ENCODE results near the gene CHTOP. TPM values are rescaled to one million over a fixed set of nuclear protein-coding genes. Genes with fewer than 3 reads are reported as not detected.
"Not testable (repeated sequence)": the region's sequence is repeated elsewhere in the genome, so short reads cannot be mapped to it uniquely, and the experiment has no call there.

The CHTOP gene
- total RNA-seq, 1 donor from 2014 or later = 44.0 TPM

DNA sequence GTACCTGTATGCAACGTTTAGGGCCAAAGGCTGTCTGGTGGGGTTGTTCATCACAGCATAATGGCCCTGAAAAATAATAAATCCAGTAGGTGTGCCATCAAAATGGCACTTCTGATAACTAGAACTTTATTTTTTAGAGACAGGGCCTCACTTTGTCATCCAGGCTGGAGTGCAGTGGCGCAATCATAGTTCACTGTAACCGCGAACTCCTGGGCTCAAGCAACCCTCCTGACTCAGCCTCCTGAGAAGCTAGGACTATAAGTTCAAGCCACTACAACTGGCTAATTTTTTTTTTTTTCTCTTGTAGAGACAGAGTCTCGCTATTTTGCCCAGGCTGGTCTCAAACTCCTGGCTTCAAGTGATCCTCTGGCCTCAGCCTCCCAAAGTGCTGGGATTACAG, 29.3 kb downstream of the CHTOP start:
- ATAC-seq = no peak

DNA sequence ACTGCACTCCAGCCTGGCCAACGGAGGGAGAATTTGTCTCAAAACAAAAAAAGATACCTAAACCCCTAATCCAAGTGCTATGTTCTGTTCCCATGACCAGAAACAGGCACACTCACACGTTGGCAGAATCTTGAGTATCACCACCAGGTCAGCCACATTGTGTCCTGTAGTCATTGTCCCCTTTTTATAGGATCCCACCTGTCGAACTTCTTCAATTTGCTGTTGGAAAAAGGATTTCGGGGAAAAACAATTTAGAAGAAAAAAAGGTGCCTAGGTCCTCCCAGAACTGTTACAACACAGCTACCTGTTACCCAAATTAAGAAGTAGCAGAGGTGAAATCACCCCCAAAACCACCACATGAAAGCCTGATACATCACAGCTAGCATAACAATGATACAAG, 33.6 kb downstream of the CHTOP start:
- ATAC-seq = no peak

DNA sequence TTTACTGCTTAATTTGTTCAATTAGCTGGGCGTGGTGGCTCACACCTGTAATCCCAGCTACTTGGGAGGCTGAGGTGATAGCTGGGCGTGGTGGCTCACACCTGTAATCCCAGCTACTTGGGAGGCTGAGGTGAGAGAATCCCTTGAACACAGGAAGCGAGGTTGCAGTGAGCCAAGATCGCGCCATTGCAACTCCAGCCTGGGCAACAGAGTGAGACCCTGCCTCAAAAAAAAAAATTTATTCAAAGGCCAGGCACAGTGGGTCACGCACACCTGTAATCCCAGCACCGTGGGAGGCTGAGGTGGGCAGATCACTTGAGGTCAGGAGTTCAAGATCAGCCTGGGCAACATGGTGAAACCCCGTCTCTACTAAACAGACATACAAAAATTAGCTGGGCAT, 34.8 kb downstream of the CHTOP start:
- not testable (repeated sequence) for ATAC-seq

DNA sequence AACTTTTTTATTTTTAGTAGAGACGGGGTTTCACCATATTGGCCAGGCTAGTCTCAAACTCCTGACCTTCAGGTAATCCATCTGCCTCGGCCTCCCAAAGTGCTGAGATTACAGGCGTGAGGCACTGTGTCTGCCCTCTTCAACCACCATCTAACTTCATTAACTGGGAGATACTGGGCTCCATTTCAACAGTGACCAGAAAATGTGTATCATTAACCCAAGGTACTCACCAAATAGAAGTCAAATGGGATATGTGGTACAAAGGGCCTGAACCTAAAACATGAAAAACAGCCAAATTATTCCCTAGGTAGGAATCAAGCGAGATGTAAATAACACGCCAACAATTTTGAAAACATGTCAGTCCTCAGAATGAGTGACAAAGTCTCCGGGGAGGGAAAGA, 35.7 kb downstream of the CHTOP start:
- no peak for ATAC-seq

DNA sequence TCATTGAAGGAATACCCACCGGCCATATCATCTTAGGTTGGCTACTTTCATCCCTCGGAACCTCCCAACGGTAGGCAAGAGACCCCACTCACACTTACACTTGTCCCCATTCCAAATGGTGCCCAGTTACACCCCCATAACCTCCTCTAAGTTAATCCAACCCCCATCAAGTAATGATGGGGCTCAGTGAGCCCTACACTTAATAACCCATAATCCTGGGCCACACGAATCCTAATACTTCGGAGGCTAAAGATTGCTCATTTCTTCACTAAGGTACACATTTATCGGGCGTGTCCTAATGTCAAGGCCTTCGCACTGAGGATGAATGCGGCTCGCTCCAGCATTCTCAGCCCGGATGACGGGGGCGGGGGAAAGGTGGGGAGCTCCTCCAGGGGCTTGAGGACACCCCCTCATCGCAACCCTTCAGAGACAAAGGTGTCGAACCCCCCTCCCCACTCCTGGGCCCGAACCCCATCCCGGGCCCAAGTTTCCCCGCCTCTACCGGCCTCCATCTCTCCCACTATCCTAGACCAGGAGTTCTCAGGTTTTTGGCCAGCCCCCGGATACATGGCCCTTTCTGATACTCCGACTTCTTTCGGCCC, 36.5 kb downstream of the CHTOP start:
- ATAC-seq = peak; percentile 15

DNA sequence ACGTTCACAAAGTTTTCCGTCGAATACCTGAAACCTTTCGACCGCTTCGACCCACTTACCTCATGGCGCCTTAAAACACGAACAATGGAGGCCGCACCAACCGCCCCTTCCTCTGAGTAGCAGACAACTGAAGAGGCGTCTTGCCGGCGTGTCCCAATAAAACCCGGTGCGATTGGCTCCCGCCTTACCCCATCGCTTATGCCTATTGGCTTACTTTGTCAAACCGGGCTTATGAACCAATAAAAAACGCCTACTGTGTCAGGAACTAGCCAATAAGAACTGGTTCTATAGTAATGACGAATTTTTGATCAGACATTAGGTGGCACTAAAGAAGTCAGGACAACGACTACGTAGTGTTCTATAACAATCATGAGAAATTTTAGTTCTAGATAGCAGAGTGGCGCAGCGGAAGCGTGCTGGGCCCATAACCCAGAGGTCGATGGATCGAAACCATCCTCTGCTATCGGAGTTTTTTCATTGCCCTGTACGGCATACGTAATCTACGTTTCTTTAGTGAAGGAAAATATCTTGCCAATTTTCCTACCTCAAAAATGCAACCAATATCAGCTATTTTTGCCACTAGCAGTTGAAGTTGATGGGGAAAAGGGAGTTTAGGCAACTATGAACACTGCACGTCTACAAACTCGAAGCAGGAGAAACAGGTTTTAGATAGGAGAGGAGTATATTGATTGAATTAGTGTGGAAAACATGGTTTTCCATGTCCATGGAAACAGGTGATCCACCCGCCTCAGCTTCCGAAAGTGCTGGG, 37.2 kb downstream of the CHTOP start, which contains the start of gene ILF2:
TSS of gene ILF2 (minus strand) at position 135 of the 769 bp plus-strand sequence. CDS start at position 64, 71 bp downstream.
- ATAC-seq = peak; percentile 97

DNA sequence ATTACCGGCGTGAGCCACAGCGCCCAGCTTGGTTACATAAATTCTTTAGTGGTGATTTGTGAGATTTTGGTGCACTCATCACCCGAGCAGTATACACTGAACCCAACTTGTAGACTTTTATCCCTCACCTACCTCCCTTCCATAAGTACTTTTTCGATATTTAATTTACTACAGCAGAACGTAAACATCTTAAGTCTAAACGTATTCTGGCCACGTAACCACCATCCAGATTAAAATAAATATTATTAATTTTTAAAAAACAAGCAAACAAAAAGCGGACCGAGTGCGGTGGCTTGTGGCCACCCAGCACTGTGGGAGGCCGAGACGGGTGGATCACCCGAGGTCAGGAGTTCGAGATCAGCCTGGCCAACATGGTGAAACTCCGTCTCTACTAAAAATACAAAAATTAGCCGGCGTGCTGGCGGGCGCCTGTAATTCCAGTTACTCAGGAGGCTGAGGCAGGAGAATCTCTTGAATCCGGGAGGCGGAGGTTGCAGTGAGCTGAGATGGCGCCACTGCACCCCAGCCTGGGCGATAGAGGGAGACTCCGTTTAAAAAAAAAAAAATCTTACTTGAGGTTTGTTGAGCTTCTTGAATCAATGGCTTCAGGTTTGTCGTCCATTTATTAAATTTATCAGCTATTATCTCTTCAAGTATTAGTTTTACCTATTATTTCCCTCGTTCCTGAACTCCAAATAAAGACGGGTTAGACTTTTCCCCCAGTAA, 37.9 kb downstream of the CHTOP start:
- ATAC-seq = not testable (repeated sequence)

DNA sequence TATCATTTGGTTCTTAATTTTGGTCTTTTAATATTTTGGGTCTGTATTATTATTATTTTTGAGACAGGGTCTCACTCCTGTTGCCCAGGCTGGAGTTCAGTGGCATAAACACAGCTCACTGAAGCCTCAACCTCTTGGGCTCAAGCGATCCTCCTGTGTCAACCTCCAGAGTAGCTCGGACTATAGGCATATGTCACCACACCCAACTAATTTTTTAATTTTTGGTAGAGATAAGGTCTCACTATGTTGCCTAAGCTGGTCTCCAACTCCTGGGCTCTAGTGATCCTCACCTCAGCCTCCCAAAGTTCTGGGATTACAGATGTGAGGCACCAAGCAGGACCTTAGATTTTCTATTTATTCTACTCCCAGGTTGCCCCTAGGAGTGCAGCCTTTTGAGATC, 39.6 kb downstream of the CHTOP start:
- no peak for ATAC-seq

DNA sequence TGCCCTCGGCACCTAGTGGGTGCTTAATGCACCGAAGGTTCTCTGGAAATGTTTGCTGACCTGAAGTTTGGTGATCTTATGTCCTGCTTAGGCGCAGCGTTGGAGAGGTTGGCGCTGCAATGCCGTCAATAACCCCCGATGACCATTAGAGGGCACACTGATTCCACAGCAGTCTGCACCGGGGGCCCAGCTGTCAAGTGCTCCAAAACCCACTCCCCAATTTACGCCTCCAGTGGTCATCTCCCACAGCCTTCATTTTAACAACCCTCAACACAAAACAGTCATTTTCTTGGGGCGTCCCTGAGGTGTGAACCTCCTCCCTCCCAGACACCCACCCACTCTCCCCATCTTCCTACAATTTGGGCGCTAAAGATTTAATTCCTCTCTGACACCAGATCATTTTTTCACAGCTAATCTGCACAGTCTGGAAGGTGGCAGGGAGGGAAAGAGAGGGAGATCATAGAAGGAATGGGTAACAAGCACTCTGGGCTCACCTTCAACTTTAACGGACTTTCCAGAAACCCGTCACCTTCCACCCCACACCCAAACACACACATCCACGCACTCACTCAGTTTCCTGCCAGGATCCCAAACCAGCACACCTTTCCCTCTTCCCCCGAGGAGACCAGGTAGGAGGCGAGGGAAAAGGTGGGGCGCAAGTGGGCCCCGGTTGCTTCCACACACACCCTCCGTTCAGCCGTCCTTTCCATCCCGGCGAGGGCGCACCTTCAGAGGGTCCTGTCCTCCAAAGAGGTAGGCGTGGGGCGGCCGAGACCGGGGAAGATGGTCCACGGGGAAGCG, 44.1 kb downstream of the CHTOP start:
- peak; percentile 29 for ATAC-seq

DNA sequence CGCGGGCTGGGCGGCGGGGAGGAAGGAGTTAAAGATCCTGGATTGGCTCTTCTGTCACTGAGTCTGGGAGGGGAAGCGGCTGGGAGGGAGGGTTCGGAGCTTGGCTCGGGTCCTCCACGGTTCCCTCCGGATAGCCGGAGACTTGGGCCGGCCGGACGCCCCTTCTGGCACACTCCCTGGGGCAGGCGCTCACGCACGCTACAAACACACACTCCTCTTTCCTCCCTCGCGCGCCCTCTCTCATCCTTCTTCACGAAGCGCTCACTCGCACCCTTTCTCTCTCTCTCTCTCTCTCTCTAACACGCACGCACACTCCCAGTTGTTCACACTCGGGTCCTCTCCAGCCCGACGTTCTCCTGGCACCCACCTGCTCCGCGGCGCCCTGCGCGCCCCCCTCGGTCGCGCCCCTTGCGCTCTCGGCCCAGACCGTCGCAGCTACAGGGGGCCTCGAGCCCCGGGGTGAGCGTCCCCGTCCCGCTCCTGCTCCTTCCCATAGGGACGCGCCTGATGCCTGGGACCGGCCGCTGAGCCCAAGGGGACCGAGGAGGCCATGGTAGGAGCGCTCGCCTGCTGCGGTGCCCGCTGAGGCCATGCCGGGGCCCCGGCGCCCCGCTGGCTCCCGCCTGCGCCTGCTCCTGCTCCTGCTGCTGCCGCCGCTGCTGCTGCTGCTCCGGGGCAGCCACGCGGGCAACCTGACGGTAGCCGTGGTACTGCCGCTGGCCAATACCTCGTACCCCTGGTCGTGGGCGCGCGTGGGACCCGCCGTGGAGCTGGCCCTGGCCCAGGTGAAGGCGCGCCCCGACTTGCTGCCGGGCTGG, 44.9 kb downstream of the CHTOP start, which contains the start of gene NPR1:
TSS of gene NPR1 (plus strand) at position 170 of the 818 bp plus-strand sequence. CDS start at position 591, 421 bp downstream.
- ATAC-seq = peak; percentile 53

DNA sequence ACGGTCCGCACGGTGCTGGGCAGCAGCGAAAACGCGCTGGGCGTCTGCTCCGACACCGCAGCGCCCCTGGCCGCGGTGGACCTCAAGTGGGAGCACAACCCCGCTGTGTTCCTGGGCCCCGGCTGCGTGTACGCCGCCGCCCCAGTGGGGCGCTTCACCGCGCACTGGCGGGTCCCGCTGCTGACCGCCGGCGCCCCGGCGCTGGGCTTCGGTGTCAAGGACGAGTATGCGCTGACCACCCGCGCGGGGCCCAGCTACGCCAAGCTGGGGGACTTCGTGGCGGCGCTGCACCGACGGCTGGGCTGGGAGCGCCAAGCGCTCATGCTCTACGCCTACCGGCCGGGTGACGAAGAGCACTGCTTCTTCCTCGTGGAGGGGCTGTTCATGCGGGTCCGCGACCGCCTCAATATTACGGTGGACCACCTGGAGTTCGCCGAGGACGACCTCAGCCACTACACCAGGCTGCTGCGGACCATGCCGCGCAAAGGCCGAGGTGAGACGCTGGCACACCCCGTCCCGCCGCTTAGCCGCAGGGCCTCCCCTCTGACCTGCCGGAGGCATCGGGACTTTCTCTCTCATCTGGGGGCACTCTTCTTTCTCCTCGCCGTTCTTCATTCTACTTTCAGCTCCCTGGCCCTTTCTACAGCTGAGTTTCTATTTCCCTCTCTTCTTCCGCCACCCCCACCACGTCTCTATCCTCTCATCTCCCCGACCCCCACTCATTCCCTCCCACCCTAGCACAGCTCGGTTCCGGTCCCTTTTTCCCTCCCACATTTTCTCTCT, 45.7 kb downstream of the CHTOP start:
- peak; percentile 35 for ATAC-seq

DNA sequence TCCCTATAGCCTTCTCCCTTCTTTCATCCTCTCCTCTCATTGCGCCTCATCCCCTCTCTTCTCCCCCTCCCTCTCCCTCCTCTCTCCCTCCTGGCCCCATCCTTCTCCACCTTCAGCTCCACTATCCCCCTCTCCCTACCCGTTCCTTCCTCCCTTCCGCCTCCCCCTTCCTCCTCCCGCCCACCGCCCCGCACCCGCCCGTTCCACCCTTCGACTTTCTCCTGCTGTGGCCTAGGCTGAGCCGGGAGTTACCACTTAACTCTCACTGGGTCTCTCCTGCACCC, 46.2 kb downstream of the CHTOP start:
- no peak for ATAC-seq

DNA sequence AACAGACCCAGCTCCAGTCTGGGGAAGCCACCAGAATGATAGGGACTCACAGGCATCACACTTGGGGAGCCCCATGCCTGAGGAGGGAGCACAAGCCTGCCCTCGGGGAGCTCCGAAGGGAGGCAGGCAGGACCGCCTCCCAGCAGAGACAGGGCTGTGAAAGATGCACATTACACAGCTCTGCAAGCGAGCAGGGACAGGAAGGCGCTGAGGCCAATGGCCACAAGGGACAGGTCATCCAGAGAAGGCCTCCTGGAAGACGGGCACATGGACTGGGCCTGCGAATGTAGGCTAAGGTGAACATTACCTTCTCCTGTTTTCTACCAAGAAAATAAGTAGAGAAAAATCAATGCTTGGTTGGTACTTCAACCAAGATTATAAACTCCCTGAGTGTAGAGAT, 48.9 kb downstream of the CHTOP start:
- no peak for ATAC-seq

DNA sequence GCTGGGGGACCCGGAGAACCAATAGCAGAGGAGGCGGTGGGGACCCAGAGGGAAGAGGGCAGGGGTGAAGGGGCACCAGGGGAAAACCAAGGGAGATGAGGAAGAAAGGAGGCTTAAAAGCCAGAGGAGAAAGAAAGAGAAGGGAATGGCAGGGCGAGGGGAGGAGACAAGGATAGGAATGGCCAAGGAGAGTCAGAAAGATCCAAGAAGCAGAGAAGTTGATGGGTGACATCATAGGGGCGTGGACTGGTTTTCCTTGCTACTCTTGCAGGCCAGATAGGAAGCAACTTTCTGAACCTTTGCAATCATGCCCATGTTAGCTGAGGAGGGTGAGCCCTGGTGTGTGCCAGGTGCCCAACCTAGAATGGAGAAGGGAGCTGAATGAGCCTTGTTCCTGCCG, 50.0 kb downstream of the CHTOP start:
- ATAC-seq = peak; percentile 52

DNA sequence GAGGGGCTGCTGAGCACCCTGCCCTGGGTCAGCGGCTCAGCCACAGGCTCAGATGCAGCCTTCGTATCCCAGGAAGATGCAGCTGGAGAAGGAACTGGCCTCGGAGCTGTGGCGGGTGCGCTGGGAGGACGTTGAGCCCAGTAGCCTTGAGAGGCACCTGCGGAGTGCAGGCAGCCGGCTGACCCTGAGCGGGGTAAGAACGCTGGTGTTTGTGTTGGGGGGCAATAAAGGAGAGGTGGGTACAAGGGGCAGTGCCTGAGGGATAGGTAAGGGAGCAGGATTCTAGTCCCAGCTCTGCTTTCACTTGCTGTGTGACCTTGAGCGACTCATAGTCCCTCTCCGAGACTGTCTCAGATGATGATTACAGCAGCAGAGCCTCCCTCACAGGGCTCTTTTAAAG, 51.0 kb downstream of the CHTOP start:
- ATAC-seq = no peak

DNA sequence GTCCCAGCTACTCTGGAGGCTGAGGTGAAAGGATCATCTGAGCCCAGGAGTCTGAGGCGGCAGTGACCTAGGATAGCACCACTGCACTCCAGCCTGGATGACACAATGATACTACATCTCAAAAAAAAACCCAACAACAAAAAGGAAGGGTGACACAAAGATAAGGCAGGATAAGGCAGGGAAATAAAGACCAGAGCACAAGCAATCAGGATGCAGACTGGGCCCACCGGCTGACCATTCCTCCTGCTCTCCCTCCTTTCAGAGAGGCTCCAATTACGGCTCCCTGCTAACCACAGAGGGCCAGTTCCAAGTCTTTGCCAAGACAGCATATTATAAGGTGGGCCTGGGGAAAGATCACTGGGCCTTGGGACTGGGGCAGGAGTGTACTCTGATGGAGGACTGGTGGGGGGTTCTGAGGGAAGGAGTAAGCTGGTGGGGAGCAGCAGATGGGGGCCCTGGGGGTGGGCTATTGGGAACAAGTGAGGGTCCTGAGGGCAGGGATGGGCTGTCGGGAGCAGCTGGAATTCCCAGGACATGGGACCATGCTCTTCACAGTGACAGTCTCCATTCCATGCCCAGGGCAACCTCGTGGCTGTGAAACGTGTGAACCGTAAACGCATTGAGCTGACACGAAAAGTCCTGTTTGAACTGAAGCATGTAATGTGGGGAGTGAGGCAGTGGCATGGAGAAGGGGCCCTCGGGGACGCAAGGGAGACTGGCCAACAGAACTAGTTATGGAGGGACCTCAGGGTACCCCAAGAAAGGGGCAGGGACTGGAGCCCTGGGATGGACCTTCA, 51.9 kb downstream of the CHTOP start:
- no peak for ATAC-seq

DNA sequence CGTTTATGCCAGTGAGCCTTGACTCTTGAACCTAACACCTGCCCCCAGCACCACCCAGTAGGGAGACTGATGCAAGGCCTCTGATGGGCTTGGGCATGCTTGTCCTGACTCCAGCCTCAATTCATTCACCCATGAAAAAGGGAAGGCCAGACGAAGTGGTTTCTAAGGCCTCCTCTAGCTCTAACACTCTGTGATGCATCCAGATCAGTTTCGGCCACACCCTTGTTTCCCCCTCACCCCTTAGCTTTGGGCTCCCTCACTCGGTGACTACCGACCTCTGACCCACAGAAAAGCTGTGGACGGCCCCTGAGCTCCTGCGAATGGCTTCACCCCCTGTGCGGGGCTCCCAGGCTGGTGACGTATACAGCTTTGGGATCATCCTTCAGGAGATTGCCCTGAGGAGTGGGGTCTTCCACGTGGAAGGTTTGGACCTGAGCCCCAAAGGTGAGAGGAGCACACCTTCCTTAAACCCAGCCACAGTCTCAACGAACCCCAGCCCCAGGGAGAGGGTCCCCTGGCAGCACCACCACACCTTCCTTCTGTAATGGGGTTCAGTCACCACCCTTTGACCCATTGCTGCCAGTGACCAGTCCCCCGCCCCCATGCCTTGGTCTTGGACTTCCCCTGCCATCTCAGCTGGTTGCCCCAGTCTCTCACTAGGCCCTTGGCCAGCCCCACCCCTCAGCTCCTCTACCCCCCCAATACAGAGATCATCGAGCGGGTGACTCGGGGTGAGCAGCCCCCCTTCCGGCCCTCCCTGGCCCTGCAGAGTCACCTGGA, 53.7 kb downstream of the CHTOP start:
- ATAC-seq = no peak

DNA sequence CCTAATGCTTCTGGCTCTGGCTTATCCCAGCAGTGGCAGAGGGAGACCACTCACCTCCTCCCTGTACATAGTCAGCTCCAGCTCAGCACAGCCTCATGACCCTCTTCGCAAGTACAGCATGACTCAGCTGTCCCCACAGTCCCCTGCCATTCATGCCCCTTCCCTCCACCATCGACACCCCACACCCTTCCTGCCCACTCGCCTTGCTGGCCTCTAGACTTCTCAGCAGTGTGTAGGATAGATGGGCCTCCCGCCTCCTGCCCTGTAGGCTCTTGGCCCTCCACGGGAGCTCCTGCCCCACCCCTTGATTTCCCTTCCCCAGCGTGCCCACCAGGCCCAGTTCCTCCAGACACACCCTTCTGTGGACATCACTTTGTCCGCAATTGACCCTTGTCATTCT, 54.4 kb downstream of the CHTOP start:
- ATAC-seq = no peak

DNA sequence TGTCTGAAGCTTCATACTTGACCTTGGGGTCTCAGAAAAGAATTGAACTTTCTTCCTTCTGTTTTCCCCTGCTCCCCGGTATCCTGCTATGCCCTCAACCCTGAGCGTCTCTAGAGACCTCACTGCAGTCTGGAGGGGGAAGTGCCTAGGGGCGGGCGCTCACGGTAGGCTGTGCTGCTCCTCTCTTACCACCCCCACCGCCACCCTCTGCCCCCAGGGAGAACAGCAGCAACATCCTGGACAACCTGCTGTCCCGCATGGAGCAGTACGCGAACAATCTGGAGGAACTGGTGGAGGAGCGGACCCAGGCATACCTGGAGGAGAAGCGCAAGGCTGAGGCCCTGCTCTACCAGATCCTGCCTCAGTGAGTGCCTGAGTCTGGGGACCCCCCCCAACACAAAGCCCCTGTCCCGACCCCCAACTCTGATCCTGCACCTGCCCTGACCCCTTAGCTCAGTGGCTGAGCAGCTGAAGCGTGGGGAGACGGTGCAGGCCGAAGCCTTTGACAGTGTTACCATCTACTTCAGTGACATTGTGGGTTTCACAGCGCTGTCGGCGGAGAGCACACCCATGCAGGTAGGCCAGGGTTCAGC, 55.0 kb downstream of the CHTOP start:
- ATAC-seq = no peak

Data from esophagus mucosa (tissue), 1 donor.